Neural cell (in vitro differentiated cells): Measurements from ENCODE around the gene NRG3. TPM values are rescaled to one million over a fixed set of nuclear protein-coding genes. Genes with fewer than 3 reads are reported as not detected.

ENCODE experiments used
- H2AFZ ChIP-seq: fragments of 200-600, 300-800 bp; sonication (generic), shearing (Covaris generic); 2 replicates; pipeline ENCODE4 v1.6.0; 2014; ENCODE audit warnings: low read depth, mild to moderate bottlenecking, antibody characterized with exemption, low read length, moderate library complexity
- H3F3A ChIP-seq: fragments of 200-600 bp; shearing (Covaris generic); 2 replicates; pipeline ENCODE4 v1.6.1; 2016; ENCODE audit warnings: mild to moderate bottlenecking, moderate library complexity, mixed read lengths, antibody characterized with exemption, low read length; ENCODE audit not compliant: insufficient read depth, poor library complexity, severe bottlenecking
- H3K27ac ChIP-seq: fragments of 200-600, 300-800 bp; sonication (generic), shearing (Covaris generic); 2 replicates; pipeline ENCODE4 v1.5.1; 2014; ENCODE audit warnings: mild to moderate bottlenecking, low read length, moderate library complexity
- H3K27me3 ChIP-seq: fragments of 300-800, 200-600 bp; sonication (generic), shearing (Covaris generic); 2 replicates; pipeline ENCODE4 v1.6.0; 2014; ENCODE audit warnings: mild to moderate bottlenecking, low read depth, low read length, moderate library complexity; ENCODE audit not compliant: insufficient read depth
- H3K36me3 ChIP-seq: fragments of 300-800, 200-600 bp; sonication (generic), shearing (Covaris generic); 2 replicates; pipeline ENCODE4 v1.5.1; 2014; ENCODE audit warnings: mild to moderate bottlenecking, antibody characterized with exemption, low read length, moderate library complexity; ENCODE audit not compliant: insufficient read depth
- H3K4me2 ChIP-seq: fragments of 300-800, 200-600 bp; sonication (generic), shearing (Covaris generic); 2 replicates; pipeline ENCODE4 v1.6.0; 2014; ENCODE audit warnings: mild to moderate bottlenecking, low read length
- H3K4me3 ChIP-seq: fragments of 300-800, 200-600 bp; sonication (generic), shearing (Covaris generic); 2 replicates; pipeline ENCODE4 v1.5.1; 2014; ENCODE audit warnings: mild to moderate bottlenecking, low read length, moderate library complexity
- H3K79me2 ChIP-seq: fragments of 200-600 bp; shearing (Covaris generic); replicated peaks from 2 replicates; pipeline ENCODE4 v1.6.0; 2014; ENCODE audit warnings: mild to moderate bottlenecking, low read length, moderate library complexity; ENCODE audit not compliant: insufficient read depth
- H3K9ac ChIP-seq: fragments of 300-800, 200-600 bp; sonication (generic), shearing (Covaris generic); 2 replicates; pipeline ENCODE4 v1.6.1; 2016; ENCODE audit warnings: mild to moderate bottlenecking, low read length, mixed read lengths
- H3K9me2 ChIP-seq: fragments of 200-600 bp; shearing (Covaris generic); 2 replicates; pipeline ENCODE4 v1.6.1; 2016; ENCODE audit warnings: mild to moderate bottlenecking, low read length, mixed read lengths; ENCODE audit not compliant: insufficient read depth
- H3K9me3 ChIP-seq: fragments of 200-600, 300-800 bp; sonication (generic), shearing (Covaris generic); 2 replicates; pipeline ENCODE4 v1.6.1; 2016; ENCODE audit warnings: mild to moderate bottlenecking, mixed run types, low read length, moderate library complexity, mixed read lengths
- H4K20me1 ChIP-seq: fragments of 200-600 bp; shearing (Covaris generic); 2 replicates; pipeline ENCODE4 v1.6.1; 2016; ENCODE audit warnings: mild to moderate bottlenecking, mixed run types; ENCODE audit not compliant: insufficient read depth
- CTCF ChIP-seq: fragments of 450-650 bp; IDR thresholded peaks from 2 replicates; pipeline ENCODE4 v1.5.1; 2014; ENCODE audit warnings: antibody characterized with exemption, mild to moderate bottlenecking, moderate library complexity; ENCODE audit not compliant: poor library complexity, severe bottlenecking
- EP300 ChIP-seq: fragments of 450-650 bp; conservative IDR thresholded peaks from 2 replicates; pipeline ENCODE4 v1.6.1; 2014; ENCODE audit warnings: antibody characterized with exemption, mild to moderate bottlenecking, moderate library complexity; ENCODE audit not compliant: poor library complexity, severe bottlenecking
- EZH2 ChIP-seq: fragments of 200-600, 300-800 bp; shearing (Covaris generic), sonication (generic); IDR thresholded peaks from 2 replicates; pipeline ENCODE4 v1.6.1; 2014; ENCODE audit warnings: antibody characterized with exemption, low read length, borderline replicate concordance, mild to moderate bottlenecking; ENCODE audit not compliant: insufficient read depth, poor library complexity, severe bottlenecking
- MXI1 ChIP-seq: fragments of 450-650 bp; conservative IDR thresholded peaks from 2 replicates; pipeline ENCODE4 v1.6.1; 2014; ENCODE audit warnings: antibody characterized with exemption, mild to moderate bottlenecking; ENCODE audit not compliant: poor library complexity, severe bottlenecking
- POLR2AphosphoS5 ChIP-seq: IDR thresholded peaks from 2 replicates; pipeline ENCODE4 v1.6.1; 2012
- RAD21 ChIP-seq: fragments of 450-650 bp; conservative IDR thresholded peaks from 2 replicates; pipeline ENCODE4 v1.6.1; 2014; ENCODE audit warnings: antibody characterized with exemption, mild to moderate bottlenecking, moderate library complexity
- REST ChIP-seq: IDR thresholded peaks from 2 replicates; pipeline ENCODE4 v1.6.1; 2012; ENCODE audit warnings: borderline replicate concordance
- SMC3 ChIP-seq: fragments of 450-650 bp; conservative IDR thresholded peaks from 2 replicates; pipeline ENCODE4 v1.6.1; 2014; ENCODE audit warnings: antibody characterized with exemption, mild to moderate bottlenecking, moderate library complexity; ENCODE audit not compliant: poor library complexity
- TAF1 ChIP-seq: IDR thresholded peaks from 2 replicates; pipeline ENCODE4 v1.6.1; 2012; ENCODE audit warnings: low read depth
- polyA plus RNA-seq: library from polyadenylated mRNA; depleted of rRNA; stranded (reverse); fragments of >200 nt; gene quantifications from 2 replicates; pipeline ENCODE4 v1.2.3, GENCODE V29; 2014

NRG3 gene
- polyA plus RNA-seq, 1 donor from 2014 or later: 14.0 TPM

GRCh38 chr10:82572744-82573143 lies 697.8 kb downstream of the NRG3 start:
- no peaks in the 10 kb centered on the region for H3K36me3 ChIP-seq
- TF ChIP-seq REST (no peak), POLR2AphosphoS5 (peak; percentile 87), EP300 (peak; percentile 97), CTCF (no peak), MXI1 (no peak), RAD21 (peak; percentile 46), TAF1 (no peak), SMC3 (peak; percentile 48), EZH2 (no peak)
- H4K20me1 ChIP-seq: no peaks in the 10 kb centered on the region
- no peak overlapping the region for H3K4me3 ChIP-seq
- no peak overlapping the region for H2AFZ ChIP-seq
- no peaks in the 10 kb centered on the region for H3K27me3 ChIP-seq
- H3K27ac ChIP-seq: peak overlapping the region; percentile 60
- no peaks in the 10 kb centered on the region for H3K79me2 ChIP-seq
- peaks cover 6% of the 10 kb centered on the region for H3F3A ChIP-seq
- no peak overlapping the region for H3K4me2 ChIP-seq
- H3K9me3 ChIP-seq: no peaks in the 10 kb centered on the region
- H3K9ac ChIP-seq: no peak overlapping the region
- no peaks in the 10 kb centered on the region for H3K9me2 ChIP-seq

- Histone ChIP-seq H2AFZ (no peak overlapping the region), H3K27me3 (no peaks in the 10 kb centered on the region), H3K9ac (no peak overlapping the region), H3K4me2 (no peak overlapping the region), H3K36me3 (no peaks in the 10 kb centered on the region), H4K20me1 (no peaks in the 10 kb centered on the region), H3K27ac (peak overlapping the region; percentile 60), H3K79me2 (no peaks in the 10 kb centered on the region), H3K9me2 (no peaks in the 10 kb centered on the region), H3K9me3 (no peaks in the 10 kb centered on the region), H3F3A (peaks cover 6% of the 10 kb centered on the region), H3K4me3 (no peak overlapping the region)
- TF ChIP-seq TAF1: no peak
- no peak for TF ChIP-seq POLR2AphosphoS5
- TF ChIP-seq EP300: no peak
- no peak for TF ChIP-seq RAD21
- TF ChIP-seq EZH2: no peak
- no peak for TF ChIP-seq SMC3
Measured at GRCh38 chr10:82574081-82574480, 699.1 kb downstream of the NRG3 start.
